Measurements from ENCODE around the gene VAV2. TPM values are rescaled to one million over a fixed set of nuclear protein-coding genes. Genes with fewer than 3 reads are reported as not detected.

Gene VAV2
- total and polyA plus RNA-seq, 2 experiments from 2014 or later: 8.1 to 28.9 TPM

DNA sequence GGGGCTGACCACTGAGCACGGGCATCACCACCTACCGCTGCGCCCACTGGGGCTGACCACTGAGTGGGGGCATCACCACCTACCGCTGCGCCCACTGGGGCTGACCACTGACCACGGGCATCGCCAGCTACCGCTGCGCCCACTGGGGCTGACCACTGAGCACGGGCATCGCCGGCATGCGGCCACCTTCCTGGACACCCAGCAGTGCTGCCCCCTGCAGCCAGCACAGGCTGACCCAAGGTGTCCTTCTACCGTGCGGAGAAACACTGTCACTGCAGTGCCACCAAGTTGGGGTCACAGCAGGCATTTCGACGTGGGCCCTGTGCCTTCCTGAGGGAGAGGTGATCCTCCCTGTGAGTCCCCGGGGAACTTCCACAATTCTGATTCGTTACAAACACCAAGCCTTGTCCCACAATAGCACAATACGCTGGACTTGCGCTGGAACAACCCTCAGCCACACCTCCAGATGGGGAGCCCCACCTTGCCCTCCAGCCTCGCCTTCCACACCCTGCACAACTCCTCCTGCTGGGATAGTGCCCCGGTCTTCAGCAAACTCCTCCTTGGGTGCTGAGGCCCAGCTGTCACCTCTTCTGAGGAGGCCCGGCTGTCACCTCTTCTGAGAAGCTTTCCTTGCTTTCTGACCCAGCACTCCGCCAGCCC lies 163.7 kb downstream of the VAV2 start:
- H3K27ac Mint-ChIP-seq: no peak overlapping the region
- no peak for ATAC-seq
- peaks cover 32% of the 10 kb centered on the region for H3K4me1 Mint-ChIP-seq

More for the DNA sequence above, 163.7 kb downstream of the VAV2 start:
- Histone ChIP-seq H3K9me2 (ENCODE audit: insufficient read depth) (no peaks in the 10 kb centered on the region), H3K27ac (ENCODE audit: low read depth) (no peak overlapping the region), H3K4me1 (ENCODE audit: insufficient read depth) (peaks cover 17% of the 10 kb centered on the region; the same call in 1 of the 2 replicates), H3K4me2 (no peak overlapping the region), H2AFZ (no peak overlapping the region), H4K20me1 (replicated peaks; ENCODE audit: insufficient read depth) (no peaks in the 10 kb centered on the region), H3K79me2 (replicated peaks; ENCODE audit: insufficient read depth) (no peaks in the 10 kb centered on the region), H3K4me3 (no peak overlapping the region), H3K36me3 (ENCODE audit: insufficient read depth) (no peaks in the 10 kb centered on the region), H3F3A (replicated peaks; ENCODE audit: low read depth) (no peaks in the 10 kb centered on the region), H3K27me3 (ENCODE audit: insufficient read depth) (no peaks in the 10 kb centered on the region)
- no peak for DNase-seq (ENCODE audit: low spot score)
- Mint-ChIP-seq H3K9me3 (no peaks in the 10 kb centered on the region), H3K27me3 (ENCODE audit: insufficient read depth, low read depth, poor library complexity) (peaks cover 12% of the 10 kb centered on the region), H3K4me3 (no peak overlapping the region), H3K36me3 (ENCODE audit: low read depth) (no peaks in the 10 kb centered on the region; the same call in 2 of the 3 replicates)
- TF ChIP-seq STAT1 (IDR thresholded peaks at IDR 0.05; ENCODE audit: unreplicated experiment) (no peak), EZH2phosphoT487 (IDR thresholded peaks at IDR 0.05; ENCODE audit: unreplicated experiment) (no peak), ZNF331 (CRISPR knock-in tag; IDR thresholded peaks at IDR 0.05; ENCODE audit: low read depth) (no peak), NANOG (IDR thresholded peaks at IDR 0.05; ENCODE audit: borderline replicate concordance) (no peak), POLR2AphosphoS5 (IDR thresholded peaks at IDR 0.05; ENCODE audit: low read depth) (no peak), ZNF114 (CRISPR knock-in tag; IDR thresholded peaks at IDR 0.05) (no peak), ZNF462 (CRISPR knock-in tag; IDR thresholded peaks at IDR 0.05) (no peak), CTCF (conservative IDR thresholded peaks at IDR 0.05; ENCODE audit: low read depth in 2 of 2) (no peak; a peak in 1 of 4 replicates)
- TF ChIP-seq, protein P1, sequence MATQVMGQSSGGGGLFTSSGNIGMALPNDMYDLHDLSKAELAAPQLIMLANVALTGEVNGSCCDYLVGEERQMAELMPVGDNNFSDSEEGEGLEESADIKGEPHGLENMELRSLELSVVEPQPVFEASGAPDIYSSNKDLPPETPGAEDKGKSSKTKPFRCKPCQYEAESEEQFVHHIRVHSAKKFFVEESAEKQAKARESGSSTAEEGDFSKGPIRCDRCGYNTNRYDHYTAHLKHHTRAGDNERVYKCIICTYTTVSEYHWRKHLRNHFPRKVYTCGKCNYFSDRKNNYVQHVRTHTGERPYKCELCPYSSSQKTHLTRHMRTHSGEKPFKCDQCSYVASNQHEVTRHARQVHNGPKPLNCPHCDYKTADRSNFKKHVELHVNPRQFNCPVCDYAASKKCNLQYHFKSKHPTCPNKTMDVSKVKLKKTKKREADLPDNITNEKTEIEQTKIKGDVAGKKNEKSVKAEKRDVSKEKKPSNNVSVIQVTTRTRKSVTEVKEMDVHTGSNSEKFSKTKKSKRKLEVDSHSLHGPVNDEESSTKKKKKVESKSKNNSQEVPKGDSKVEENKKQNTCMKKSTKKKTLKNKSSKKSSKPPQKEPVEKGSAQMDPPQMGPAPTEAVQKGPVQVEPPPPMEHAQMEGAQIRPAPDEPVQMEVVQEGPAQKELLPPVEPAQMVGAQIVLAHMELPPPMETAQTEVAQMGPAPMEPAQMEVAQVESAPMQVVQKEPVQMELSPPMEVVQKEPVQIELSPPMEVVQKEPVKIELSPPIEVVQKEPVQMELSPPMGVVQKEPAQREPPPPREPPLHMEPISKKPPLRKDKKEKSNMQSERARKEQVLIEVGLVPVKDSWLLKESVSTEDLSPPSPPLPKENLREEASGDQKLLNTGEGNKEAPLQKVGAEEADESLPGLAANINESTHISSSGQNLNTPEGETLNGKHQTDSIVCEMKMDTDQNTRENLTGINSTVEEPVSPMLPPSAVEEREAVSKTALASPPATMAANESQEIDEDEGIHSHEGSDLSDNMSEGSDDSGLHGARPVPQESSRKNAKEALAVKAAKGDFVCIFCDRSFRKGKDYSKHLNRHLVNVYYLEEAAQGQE (IDR thresholded peaks at IDR 0.05; ENCODE audit: unreplicated experiment): no peak

All from GM23338 (cell line).